ENCODE measurements around the gene RPS15.

The RPS15 gene

GRCh38 chr19:1411255-1412191 lies 26.7 kb upstream of the RPS15 start:
- Histone ChIP-seq H3K36me3 (ENCODE audit: control insufficient read depth, insufficient read depth, low read length) (no peaks in the 10 kb centered on the region), H3K27ac (peak overlapping the region; percentile 12), H3K4me1 (peaks cover 44% of the 10 kb centered on the region), H3K9me3 (ENCODE audit: control insufficient read depth, low read length) (no peaks in the 10 kb centered on the region), H3K9ac (no peak overlapping the region), H3K79me2 (peaks cover 66% of the 10 kb centered on the region), H3K4me3 (ENCODE audit: low read depth, low read length) (no peak overlapping the region), H3K4me2 (ENCODE audit: low read length) (no peak overlapping the region), H3K27me3 (ENCODE audit: control insufficient read depth, insufficient read depth, low read length) (no peaks in the 10 kb centered on the region), H2AFZ (no peak overlapping the region)
- TF ChIP-seq, protein P1, sequence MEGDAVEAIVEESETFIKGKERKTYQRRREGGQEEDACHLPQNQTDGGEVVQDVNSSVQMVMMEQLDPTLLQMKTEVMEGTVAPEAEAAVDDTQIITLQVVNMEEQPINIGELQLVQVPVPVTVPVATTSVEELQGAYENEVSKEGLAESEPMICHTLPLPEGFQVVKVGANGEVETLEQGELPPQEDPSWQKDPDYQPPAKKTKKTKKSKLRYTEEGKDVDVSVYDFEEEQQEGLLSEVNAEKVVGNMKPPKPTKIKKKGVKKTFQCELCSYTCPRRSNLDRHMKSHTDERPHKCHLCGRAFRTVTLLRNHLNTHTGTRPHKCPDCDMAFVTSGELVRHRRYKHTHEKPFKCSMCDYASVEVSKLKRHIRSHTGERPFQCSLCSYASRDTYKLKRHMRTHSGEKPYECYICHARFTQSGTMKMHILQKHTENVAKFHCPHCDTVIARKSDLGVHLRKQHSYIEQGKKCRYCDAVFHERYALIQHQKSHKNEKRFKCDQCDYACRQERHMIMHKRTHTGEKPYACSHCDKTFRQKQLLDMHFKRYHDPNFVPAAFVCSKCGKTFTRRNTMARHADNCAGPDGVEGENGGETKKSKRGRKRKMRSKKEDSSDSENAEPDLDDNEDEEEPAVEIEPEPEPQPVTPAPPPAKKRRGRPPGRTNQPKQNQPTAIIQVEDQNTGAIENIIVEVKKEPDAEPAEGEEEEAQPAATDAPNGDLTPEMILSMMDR (IDR thresholded peaks at IDR 0.05), result no peak

- Histone ChIP-seq H3K4me2 (ENCODE audit: low read length) (no peak overlapping the region), H2AFZ (no peak overlapping the region), H3K36me3 (ENCODE audit: control insufficient read depth, insufficient read depth, low read length) (no peaks in the 10 kb centered on the region), H3K4me1 (peaks cover 47% of the 10 kb centered on the region), H3K9ac (no peak overlapping the region), H3K9me3 (ENCODE audit: control insufficient read depth, low read length) (no peaks in the 10 kb centered on the region), H3K79me2 (peaks cover 73% of the 10 kb centered on the region), H3K4me3 (ENCODE audit: low read depth, low read length) (no peak overlapping the region), H3K27me3 (ENCODE audit: control insufficient read depth, insufficient read depth, low read length) (no peaks in the 10 kb centered on the region), H3K27ac (peak overlapping the region; percentile 12)
- TF ChIP-seq, protein P1 (IDR thresholded peaks at IDR 0.05), result no peak
Observed at GRCh38 chr19:1412323-1412923, 25.8 kb upstream of the RPS15 start.

GRCh38 chr19:1412995-1413800 lies 25.0 kb upstream of the RPS15 start:
- Histone ChIP-seq H3K36me3 (ENCODE audit: control insufficient read depth, insufficient read depth, low read length) (no peaks in the 10 kb centered on the region), H3K27me3 (ENCODE audit: control insufficient read depth, insufficient read depth, low read length) (no peaks in the 10 kb centered on the region), H3K9me3 (ENCODE audit: control insufficient read depth, low read length) (no peaks in the 10 kb centered on the region), H3K9ac (no peak overlapping the region), H3K4me1 (peaks cover 47% of the 10 kb centered on the region), H3K4me3 (ENCODE audit: low read depth, low read length) (no peak overlapping the region), H2AFZ (no peak overlapping the region), H3K4me2 (ENCODE audit: low read length) (no peak overlapping the region), H3K79me2 (peaks cover 77% of the 10 kb centered on the region), H3K27ac (no peak overlapping the region)
- TF ChIP-seq, protein P1 (IDR thresholded peaks at IDR 0.05), result no peak

- Histone ChIP-seq H3K27ac (peak overlapping the region; percentile 72), H2AFZ (no peak overlapping the region), H3K9ac (no peak overlapping the region), H3K4me2 (ENCODE audit: low read length) (peak overlapping the region; percentile 40), H3K36me3 (ENCODE audit: control insufficient read depth, insufficient read depth, low read length) (no peaks in the 10 kb centered on the region), H3K4me1 (peaks cover 27% of the 10 kb centered on the region), H3K27me3 (ENCODE audit: control insufficient read depth, insufficient read depth, low read length) (no peaks in the 10 kb centered on the region), H3K9me3 (ENCODE audit: control insufficient read depth, low read length) (no peaks in the 10 kb centered on the region), H3K79me2 (peaks cover 71% of the 10 kb centered on the region), H3K4me3 (ENCODE audit: low read depth, low read length) (peak overlapping the region; percentile 42)
- TF ChIP-seq, protein P1 (IDR thresholded peaks at IDR 0.05), result no peak
Observed at GRCh38 chr19:1416014-1416841, 22.0 kb upstream of the RPS15 start.

All from parathyroid adenoma (tissue), 2 donors.